ENCODE data around the gene CLOCK. TPM values are rescaled to one million over a fixed set of nuclear protein-coding genes. Genes with fewer than 3 reads are reported as not detected.

CLOCK gene
- total RNA-seq, 2 donors from 2014 or later: 18.4 to 20.8 TPM

GRCh38 chr4:55440786-55441185 lies 105.9 kb downstream of the CLOCK start:
- H3K9me3 ChIP-seq: no peaks in the 10 kb centered on the region
- no peak overlapping the region for H3K27ac ChIP-seq
- no peaks in the 10 kb centered on the region for H3K27me3 ChIP-seq
- TF ChIP-seq, protein P1, sequence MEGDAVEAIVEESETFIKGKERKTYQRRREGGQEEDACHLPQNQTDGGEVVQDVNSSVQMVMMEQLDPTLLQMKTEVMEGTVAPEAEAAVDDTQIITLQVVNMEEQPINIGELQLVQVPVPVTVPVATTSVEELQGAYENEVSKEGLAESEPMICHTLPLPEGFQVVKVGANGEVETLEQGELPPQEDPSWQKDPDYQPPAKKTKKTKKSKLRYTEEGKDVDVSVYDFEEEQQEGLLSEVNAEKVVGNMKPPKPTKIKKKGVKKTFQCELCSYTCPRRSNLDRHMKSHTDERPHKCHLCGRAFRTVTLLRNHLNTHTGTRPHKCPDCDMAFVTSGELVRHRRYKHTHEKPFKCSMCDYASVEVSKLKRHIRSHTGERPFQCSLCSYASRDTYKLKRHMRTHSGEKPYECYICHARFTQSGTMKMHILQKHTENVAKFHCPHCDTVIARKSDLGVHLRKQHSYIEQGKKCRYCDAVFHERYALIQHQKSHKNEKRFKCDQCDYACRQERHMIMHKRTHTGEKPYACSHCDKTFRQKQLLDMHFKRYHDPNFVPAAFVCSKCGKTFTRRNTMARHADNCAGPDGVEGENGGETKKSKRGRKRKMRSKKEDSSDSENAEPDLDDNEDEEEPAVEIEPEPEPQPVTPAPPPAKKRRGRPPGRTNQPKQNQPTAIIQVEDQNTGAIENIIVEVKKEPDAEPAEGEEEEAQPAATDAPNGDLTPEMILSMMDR (IDR thresholded peaks at IDR 0.05): no peak
- no peak for DNase-seq
- intact Hi-C loops (cut with DNase I): no loop called here
- H3K4me3 ChIP-seq: no peak overlapping the region
- no peaks in the 10 kb centered on the region for H3K36me3 ChIP-seq
- H3K9ac ChIP-seq (ENCODE audit: low read depth in 2 of 2, low read length in 2 of 2): no peak overlapping the region
- H3K4me1 ChIP-seq: no peaks in the 10 kb centered on the region

DNA sequence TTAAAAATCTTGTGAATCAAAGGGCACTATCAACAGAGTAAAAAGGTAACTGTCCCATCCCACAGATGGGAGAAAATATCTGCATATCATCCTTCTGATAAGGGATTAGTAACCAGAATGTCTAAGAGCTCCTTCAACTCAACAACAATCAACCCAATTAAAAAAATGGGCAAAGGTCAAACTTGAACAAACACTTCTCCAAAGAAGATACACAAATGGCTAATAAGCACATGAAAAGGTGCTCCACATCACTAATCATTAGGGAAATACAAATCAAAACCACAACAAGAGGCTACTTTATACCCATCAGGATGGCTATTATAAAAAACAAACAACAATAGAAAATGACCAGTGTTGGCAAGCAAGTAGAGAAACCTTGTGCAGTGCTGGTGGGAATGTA lies 107.7 kb downstream of the CLOCK start:
- Histone ChIP-seq H3K9ac (ENCODE audit: low read depth in 2 of 2, low read length in 2 of 2) (no peak overlapping the region), H3K36me3 (no peaks in the 10 kb centered on the region), H3K27ac (peak overlapping the region; percentile 24), H3K4me3 (no peak overlapping the region), H3K9me3 (no peaks in the 10 kb centered on the region), H3K4me1 (no peaks in the 10 kb centered on the region), H3K27me3 (no peaks in the 10 kb centered on the region)
- intact Hi-C loops (cut with DNase I): loop anchor here (10.0 kb wide), 1 partner anchor 106 kb away; the partner anchor contains the start of gene CLOCK
- no peak for DNase-seq
- TF ChIP-seq, protein P1 (IDR thresholded peaks at IDR 0.05): no peak

DNA sequence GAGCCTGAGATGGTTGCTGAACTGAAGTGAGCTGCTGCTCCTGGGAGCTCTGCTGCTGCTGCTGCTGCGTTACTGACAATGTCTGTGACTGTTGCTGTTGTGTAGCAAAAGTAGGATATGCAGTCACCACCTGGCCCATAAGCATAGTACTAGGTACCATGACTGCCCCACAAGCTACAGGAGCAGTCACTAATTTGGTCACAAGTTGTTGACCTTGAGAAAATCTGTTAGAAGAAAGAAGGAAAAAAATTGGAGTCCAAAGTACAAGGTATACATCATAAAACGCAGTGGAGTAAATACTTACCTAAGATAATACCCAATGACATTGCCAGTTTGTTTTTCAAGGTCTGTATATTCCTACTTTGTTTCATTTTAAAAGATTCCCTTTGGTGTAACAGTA lies 108.4 kb downstream of the CLOCK start:
- peak; percentile 22 for DNase-seq
- Histone ChIP-seq H3K4me3 (no peak overlapping the region), H3K9ac (ENCODE audit: low read depth in 2 of 2, low read length in 2 of 2) (no peak overlapping the region), H3K4me1 (no peaks in the 10 kb centered on the region), H3K36me3 (no peaks in the 10 kb centered on the region), H3K9me3 (no peaks in the 10 kb centered on the region), H3K27me3 (no peaks in the 10 kb centered on the region), H3K27ac (peak overlapping the region; percentile 64)
- TF ChIP-seq, protein P1 (IDR thresholded peaks at IDR 0.05): no peak
- intact Hi-C loops (cut with DNase I): loop anchor here (10.0 kb wide), 1 partner anchor 106 kb away; the partner anchor contains the start of gene CLOCK

GRCh38 chr4:55437823-55438222 lies 108.9 kb downstream of the CLOCK start:
- H3K9me3 ChIP-seq: no peaks in the 10 kb centered on the region
- no peaks in the 10 kb centered on the region for H3K36me3 ChIP-seq
- H3K4me3 ChIP-seq: no peak overlapping the region
- no peaks in the 10 kb centered on the region for H3K4me1 ChIP-seq
- intact Hi-C loops (cut with DNase I): loop anchor here (10.0 kb wide), 1 partner anchor 107 kb away; the partner anchor contains the start of gene CLOCK
- no peaks in the 10 kb centered on the region for H3K27me3 ChIP-seq
- TF ChIP-seq, protein P1 (IDR thresholded peaks at IDR 0.05): no peak
- H3K9ac ChIP-seq (ENCODE audit: low read depth in 2 of 2, low read length in 2 of 2): no peak overlapping the region
- DNase-seq: no peak
- H3K27ac ChIP-seq: peak overlapping the region; percentile 64

DNA sequence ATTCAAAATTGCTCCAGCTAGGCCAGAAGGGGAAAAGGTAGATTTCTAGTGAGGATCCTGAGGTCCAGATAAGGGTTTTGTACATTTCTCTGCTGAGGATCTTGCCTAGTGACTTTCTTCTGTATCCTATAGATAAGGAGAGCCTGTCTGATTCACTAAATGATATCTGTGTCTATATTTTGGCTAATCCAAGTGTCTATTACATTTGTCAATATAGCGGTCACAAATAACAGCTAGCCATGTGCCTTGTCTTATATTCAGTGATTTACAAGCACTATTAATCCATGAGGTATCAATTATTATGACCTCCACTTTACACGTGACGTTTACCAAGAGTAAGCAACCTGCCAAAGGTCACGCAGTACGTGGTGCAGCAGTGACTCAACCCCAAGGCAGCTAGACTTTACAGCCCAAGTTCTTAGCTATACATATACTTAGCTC lies 109.3 kb downstream of the CLOCK start:
- Histone ChIP-seq H3K27ac (peak overlapping the region; percentile 64), H3K4me3 (no peak overlapping the region), H3K9ac (ENCODE audit: low read depth in 2 of 2, low read length in 2 of 2) (no peak overlapping the region), H3K4me1 (no peaks in the 10 kb centered on the region), H3K9me3 (no peaks in the 10 kb centered on the region), H3K27me3 (no peaks in the 10 kb centered on the region), H3K36me3 (no peaks in the 10 kb centered on the region)
- TF ChIP-seq, protein P1 (IDR thresholded peaks at IDR 0.05): no peak
- peak; percentile 46 for DNase-seq
- intact Hi-C loops (cut with DNase I): loop anchor here (10.0 kb wide), 1 partner anchor 107 kb away; the partner anchor contains the start of gene CLOCK
